ENCODE measurements around the gene PDHX.

Gene PDHX

GRCh38 chr11:34960277-34960676, 43.9 kb downstream of the PDHX start:
- peak; percentile 15 for FAIRE-seq

- FAIRE-seq, result no peak
These were observed 45.6 kb downstream of the PDHX start for GRCh38 chr11:34962034-34962433.

- no peak for FAIRE-seq
These were observed 46.9 kb downstream of the PDHX start for GRCh38 chr11:34963351-34963750.

DNA sequence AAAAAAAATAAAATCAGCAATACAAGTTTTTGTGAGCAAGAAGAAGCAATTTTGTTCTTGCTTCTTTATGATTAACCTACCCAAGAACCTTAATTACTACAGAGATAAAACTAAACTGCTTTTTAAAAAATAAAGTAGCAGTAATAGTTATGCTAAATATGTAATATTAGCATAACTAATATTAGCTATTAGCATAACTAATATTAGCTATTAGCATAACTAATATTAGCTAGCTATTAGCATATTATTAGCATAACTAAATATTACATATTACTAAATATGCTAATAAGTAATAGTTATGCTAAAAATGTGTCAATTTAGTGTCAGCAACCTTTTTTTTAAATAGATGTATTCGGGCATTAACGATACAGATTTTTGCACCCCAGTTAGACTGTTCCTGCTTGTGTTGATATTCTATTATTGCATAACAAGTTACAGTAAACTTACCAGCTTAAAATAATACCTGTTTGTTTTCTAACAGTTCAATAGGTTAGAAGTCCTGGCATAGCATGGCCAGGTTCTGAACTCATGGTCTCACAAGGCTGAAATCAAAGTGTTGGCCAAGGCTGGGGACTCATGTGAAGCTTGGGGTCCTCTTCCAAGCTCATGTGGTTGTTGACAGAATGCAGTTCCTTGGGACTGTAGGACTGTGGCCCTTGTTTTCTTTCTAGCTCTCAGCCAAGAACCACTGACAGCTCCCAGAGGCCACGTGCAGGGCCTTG, 48.4 kb downstream of the PDHX start:
- FAIRE-seq, result peak; percentile 69

DNA sequence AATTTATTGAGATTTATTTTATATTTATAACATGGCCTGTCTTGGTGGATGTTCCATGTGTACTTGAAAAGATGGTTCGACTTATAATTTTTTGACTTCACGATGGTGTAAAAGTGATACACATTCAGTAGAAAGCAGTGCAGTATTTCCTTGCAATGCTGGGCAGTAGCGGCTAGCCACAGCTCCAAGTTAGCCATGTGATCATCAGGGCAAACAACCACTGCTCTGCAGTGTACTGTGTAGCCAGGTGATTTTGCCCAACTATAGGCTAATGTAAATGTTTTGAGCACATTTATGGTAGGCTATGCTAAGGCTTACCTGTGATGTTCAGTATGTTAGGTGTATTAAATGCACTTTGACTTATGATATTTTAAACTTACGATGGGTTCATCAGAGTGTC, 52.4 kb downstream of the PDHX start:
- FAIRE-seq, result no peak

- no peak for FAIRE-seq
These were observed 53.6 kb downstream of the PDHX start for GRCh38 chr11:34970033-34970432.

- FAIRE-seq, result no peak
These were observed 54.1 kb downstream of the PDHX start for GRCh38 chr11:34970480-34970879.

- peak; percentile 39 for FAIRE-seq
These were observed 55.5 kb downstream of the PDHX start for GRCh38 chr11:34971928-34972327.

GRCh38 chr11:34972366-34972765, 55.9 kb downstream of the PDHX start:
- no peak for FAIRE-seq

DNA sequence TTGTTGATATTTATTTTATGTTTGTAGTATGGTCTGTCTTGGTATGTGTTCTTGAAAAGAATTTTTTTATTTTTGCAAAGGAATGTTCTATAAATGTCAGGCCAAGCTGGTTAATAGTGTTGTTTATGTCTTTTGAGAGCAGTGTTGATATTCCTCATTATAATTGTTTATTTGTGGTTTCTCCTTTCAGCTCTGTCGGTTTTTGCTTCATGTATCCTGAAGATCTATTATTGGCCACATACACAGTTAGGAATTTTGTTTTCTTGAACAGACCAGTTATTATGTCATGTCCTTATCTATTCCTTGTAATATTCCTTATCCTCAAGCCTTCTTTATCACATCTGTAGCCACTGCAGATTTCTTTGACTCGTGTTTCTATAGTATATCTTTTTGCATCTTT, 56.5 kb downstream of the PDHX start:
- no peak for FAIRE-seq

DNA sequence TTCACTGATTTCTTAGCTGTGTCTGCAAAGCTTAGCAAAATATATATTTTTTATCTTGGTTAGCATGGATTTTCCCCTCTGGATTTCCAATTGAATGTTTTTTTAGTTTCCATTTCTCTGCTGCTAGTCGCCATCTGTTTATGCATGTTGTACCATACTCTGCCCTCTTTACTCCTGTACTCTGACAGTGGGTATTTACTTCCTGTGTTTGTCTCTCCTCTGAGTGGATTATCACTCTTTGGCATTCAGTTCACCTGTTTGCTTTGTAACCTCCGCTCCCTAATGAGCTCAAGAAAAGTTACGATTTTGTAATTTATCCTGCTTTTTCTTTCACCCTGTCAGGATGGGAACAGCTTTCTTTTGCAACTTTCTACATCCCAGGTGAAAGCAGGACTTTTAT, 59.1 kb downstream of the PDHX start:
- FAIRE-seq, result no peak

DNA sequence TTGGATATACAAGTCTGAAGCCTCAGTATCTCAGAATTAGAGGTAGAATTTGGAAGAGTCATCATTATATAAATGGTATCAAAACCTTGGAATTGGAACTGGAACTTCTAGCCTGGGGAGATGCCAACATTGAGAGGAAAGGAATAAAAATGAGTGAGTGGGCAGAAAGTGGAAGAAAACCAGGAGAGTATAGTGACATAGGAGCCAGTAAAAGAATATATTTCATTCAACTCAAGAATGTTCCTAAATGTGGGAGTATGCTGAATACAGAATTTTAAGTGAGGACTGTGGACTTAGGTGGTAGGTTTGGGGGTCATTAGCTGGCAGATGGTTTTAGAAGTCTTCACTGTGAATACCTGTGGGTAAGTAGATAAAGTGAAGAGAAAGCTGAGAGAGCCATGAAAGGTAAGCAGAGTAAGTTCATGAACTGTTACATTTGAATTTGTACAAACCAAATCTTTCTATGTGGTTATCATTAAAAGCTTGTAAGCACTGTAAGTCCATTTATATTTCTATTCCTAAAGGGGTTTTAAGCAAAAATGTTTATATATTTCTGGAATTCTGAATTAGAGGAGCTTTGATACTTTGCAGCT, 60.2 kb downstream of the PDHX start:
- FAIRE-seq, result no peak

GRCh38 chr11:34977089-34977912, 60.9 kb downstream of the PDHX start:
- no peak for FAIRE-seq

DNA sequence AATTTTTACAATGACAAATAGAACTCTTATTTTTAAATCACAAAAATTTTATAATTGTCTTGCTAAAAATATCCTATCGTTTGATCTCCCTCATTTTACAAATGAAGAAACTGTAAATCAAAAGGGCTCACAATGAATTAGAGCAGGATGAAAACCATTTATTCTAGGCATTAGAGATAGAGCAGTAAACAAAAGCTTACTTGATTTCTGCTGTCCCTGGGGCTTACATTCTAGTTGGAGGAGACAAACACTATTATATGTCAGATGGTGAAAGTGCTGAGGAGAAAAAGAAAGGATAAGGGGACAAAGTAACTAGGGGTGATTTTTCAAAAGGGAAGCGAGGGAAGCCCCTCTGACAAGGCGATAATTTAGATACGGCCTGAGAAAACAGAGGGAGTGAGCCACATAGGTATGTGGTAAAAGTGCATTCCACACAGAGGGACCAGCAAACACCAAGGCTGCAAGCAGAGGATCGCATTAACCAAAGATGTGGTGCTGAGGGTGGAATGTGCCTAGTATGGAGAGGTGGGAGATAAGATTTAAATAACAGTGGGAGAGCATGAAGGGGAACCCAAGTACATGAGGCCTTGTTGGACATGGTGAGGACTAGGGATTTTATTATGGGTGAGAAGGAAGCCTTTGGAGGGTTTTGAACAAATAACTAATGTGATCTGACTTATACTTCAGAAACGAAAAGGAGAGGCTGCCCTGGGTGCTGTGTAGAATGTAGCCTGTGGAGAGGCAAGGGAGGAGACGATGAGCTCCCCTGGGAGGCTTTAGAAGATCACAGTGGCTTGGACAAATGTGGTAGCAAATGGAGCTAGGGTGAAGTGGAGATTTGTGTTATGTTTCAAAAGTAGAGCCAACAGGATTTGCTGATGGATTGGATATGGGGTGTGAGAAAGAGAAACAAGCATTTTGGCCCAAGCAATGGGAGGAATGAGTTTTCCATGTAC, 62.1 kb downstream of the PDHX start:
- FAIRE-seq, result no peak

DNA sequence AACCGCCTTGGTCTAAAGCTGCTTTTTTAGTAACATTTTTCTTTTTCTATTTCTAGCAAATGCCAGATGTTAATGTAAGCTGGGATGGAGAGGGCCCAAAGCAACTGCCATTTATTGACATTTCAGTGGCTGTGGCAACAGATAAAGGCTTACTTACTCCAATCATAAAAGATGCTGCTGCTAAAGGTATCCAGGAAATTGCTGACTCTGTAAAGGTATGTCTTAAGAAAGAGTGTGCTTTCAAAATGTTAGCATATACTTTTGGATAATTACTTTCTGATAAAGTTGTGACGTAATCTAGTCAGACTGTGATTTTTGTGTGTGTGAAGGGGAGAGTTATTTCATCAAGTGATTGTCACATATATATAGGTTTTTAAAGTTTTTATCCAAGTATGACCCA, 68.1 kb downstream of the PDHX start:
- no peak for FAIRE-seq

DNA sequence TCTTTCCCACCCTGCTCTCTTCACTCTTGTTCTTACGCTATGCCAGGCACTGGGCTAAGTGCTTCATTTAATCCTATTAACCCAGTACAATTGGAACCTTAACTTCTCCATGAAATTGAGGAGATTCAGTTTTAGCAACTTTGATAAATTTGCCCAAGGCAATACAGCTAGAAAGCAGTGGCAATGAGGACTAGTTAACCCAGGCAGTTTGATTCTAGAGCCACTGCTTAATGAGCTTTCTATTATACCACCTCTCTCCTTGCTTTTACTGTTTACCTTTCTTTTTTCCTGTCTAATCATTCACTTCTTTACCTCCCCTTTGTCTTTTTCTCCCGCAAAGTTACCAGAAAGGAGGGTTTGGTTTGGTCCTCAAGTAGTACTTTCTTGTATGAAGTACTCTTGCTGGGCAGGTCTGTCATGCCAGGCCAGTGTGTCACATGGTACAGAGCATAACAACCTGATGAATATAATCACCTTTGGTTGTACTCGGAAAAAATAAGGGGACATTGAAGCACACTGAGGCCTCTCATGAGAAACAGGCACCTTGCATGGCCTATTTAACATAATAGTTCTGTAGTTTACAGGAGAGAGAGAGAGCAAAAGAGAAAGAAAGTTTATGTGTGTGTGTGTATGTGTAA, 70.6 kb downstream of the PDHX start:
- no peak for FAIRE-seq

DNA sequence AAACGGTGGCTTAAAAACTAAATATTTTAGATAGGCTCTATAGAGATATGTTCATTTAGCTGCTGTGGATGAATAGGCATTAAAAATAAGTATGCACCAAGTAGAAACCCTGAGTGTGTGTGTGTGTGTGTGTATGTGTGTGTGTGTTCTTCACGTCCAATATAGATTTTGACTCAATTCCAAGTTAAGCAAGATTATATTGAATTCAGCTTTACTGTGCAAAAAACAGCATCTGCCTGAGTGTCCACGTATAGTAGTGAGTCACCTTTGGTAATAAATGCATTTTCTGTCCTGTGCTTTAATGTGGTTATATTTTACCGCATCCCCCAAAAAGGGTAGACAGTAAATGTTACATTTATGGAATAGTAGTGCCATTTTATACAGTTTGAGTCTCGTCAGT, 71.2 kb downstream of the PDHX start:
- no peak for FAIRE-seq

DNA sequence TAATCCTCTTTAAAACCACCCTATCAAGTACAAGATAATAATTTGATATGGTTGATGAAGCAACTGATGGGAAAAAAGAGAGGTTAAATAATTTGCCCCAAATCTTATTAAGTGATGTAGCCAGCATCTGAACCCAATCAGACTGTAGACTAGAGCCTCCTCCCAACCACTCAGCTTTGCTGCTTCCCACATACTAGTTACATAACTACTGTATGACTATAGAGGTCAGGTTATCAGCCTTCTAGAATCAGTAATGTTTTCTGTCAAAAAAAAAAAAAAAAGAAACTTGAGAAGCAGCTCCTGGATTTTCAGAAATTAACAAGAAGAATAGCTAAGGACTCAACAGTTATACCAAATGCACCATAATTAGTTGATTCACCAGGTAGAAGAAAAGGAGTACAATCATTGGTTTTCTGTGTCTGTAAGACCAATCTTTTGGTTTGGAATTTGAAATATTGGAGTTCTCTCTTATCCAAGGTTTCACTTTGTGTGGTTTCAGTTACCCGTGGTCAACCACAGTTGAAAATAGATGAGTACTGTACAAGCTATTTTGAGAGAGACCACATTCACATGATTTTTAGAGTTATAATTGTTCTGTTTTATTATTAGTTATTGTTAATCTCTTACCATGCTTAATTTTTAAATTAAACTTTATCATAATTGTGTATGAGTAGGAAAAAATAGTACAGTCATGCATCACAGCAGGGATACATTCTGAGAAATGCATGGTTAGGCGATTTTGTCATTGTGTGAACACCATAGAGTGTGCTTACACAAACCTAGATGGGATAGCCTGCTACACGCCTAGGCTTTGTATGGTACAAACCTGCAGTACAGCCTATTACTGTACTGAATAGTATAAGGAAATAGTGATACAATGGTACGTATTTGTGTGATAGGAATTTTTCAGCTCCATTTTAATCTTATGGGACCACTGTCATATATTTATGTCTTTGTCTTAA, 72.2 kb downstream of the PDHX start:
- no peak for FAIRE-seq

DNA sequence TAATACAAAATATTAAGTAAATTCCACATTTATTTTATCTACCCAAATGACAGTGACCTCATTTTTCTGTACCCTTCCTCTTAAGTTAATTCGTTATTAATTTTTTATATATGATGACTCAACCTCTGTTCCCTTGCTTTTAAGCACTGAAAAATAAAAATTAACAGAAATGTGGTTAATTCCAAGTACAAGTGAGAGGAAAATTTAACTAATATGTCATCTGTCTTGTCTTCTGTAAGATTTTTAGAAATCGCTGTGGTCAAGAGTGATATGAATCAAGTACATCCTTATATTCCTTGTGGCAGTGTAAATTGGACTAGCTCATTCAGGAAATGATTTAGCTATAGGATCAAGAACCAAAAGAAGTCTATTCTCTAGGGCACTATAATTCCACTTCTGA, 74.5 kb downstream of the PDHX start:
- FAIRE-seq, result no peak

- FAIRE-seq, result no peak
These were observed 78.4 kb downstream of the PDHX start for GRCh38 chr11:34994854-34995253.

DNA sequence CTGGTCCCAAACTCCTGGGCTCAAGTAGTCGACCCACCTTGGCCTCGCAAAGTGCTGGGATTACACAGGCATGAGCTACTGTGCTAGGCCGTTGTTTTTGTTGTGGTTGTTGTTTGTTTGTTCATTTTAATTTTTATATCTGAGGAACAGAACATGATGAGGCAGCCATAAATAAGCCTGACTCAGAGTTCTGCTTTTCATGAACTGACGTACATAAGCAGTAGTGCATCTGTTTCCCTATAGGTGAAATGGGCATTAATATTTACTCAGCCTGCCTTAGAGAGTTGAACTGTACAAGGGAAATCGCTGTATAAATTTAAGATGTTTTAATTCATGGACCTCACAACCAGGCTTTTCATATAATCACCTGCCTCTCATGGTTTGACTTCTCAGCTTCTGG, 80.5 kb downstream of the PDHX start:
- FAIRE-seq, result no peak
